ENCODE data around the gene GPR25.

GRCh38 chr1:200850554-200850953, 22.2 kb upstream of the GPR25 start:
- TF ChIP-seq, protein P1, sequence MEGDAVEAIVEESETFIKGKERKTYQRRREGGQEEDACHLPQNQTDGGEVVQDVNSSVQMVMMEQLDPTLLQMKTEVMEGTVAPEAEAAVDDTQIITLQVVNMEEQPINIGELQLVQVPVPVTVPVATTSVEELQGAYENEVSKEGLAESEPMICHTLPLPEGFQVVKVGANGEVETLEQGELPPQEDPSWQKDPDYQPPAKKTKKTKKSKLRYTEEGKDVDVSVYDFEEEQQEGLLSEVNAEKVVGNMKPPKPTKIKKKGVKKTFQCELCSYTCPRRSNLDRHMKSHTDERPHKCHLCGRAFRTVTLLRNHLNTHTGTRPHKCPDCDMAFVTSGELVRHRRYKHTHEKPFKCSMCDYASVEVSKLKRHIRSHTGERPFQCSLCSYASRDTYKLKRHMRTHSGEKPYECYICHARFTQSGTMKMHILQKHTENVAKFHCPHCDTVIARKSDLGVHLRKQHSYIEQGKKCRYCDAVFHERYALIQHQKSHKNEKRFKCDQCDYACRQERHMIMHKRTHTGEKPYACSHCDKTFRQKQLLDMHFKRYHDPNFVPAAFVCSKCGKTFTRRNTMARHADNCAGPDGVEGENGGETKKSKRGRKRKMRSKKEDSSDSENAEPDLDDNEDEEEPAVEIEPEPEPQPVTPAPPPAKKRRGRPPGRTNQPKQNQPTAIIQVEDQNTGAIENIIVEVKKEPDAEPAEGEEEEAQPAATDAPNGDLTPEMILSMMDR (IDR thresholded peaks at IDR 0.05 in 4 of 5, conservative IDR thresholded peaks at IDR 0.05 in 1 of 5) = no peak
- no peak for TF ChIP-seq POLR2A (IDR thresholded peaks at IDR 0.05)

All from gastrocnemius medialis (tissue), 4 donors.